ENCODE results near the gene APEH.
"Not testable (repeated sequence)": the region's sequence is repeated elsewhere in the genome, so short reads cannot be mapped to it uniquely, and the experiment has no call there.

DNA sequence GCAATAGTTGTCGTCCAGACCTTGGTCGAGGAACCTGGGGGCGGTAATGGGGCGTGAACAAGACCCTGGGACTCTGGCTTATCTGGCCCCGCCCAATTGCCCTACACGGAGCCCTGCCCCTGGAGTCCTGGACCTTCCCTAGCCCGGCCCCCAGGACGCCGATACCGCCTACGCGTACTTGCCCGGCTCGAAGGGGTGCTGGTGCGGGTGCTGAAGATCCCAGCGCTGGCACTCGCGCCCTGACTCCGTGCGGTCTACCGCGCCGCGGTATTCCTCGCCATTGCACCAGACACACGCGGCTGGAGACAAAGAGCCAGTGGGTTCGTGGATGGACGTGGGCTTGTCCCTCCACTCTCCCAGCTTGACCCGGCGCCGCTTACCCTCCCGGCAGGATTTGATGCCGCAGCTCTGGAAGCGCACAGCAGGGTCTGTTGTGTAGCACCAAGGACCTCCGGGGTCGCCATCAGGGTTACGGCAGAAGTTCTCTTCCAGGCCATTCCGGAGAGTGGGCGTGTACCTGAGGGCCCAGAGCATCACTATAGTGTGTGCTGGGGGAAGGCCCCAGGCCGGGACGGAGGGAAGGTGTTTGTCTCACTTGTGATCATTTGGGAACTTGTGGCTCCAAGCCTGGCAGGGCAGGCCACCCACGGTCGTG is 12.7 kb downstream of the APEH start:
- TF ChIP-seq, protein P1, sequence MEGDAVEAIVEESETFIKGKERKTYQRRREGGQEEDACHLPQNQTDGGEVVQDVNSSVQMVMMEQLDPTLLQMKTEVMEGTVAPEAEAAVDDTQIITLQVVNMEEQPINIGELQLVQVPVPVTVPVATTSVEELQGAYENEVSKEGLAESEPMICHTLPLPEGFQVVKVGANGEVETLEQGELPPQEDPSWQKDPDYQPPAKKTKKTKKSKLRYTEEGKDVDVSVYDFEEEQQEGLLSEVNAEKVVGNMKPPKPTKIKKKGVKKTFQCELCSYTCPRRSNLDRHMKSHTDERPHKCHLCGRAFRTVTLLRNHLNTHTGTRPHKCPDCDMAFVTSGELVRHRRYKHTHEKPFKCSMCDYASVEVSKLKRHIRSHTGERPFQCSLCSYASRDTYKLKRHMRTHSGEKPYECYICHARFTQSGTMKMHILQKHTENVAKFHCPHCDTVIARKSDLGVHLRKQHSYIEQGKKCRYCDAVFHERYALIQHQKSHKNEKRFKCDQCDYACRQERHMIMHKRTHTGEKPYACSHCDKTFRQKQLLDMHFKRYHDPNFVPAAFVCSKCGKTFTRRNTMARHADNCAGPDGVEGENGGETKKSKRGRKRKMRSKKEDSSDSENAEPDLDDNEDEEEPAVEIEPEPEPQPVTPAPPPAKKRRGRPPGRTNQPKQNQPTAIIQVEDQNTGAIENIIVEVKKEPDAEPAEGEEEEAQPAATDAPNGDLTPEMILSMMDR (IDR thresholded peaks at IDR 0.05; ENCODE audit: low read depth, low read length), result not testable (repeated sequence)
- not testable (repeated sequence) for TF ChIP-seq EZH2phosphoT487 (IDR thresholded peaks at IDR 0.05; ENCODE audit: low read depth)
